AG04450 (cell line): ENCODE data around the gene SARDH. TPM values are rescaled to one million over a fixed set of nuclear protein-coding genes. Genes with fewer than 3 reads are reported as not detected.
A peak's percentile ranks its signal among the peaks of the same experiment; 100 is the strongest.

Source experiments
- CTCF ChIA-PET: fragments of 300-600, 350-600 bp; formaldehyde crosslinking; extraction: SDS; loops from one replicate; lab custom pipeline; 2022; ENCODE audit warnings: antibody characterized with exemption, inconsistent platforms; lab: Charles Lee
- POLR2A ChIA-PET: fragments of 350-600 bp; formaldehyde crosslinking; extraction: SDS; loops from one replicate; lab custom pipeline; 2021; ENCODE audit warnings: antibody characterized with exemption, inconsistent platforms; lab: Yijun Ruan, JAX
- DNase-seq: peaks from one replicate; pipeline ENCODE4 v3.0.0-alpha.2; 2011; ENCODE audit warnings: low read depth, low spot score
- H3K27ac ChIP-seq: one replicate; pipeline ENCODE4 v1.5.1; 2012; ENCODE audit warnings: low read depth, low read length, control low read depth
- H3K27me3 ChIP-seq: one replicate; pipeline ENCODE4 v1.6.0; 2012; ENCODE audit warnings: low read length; ENCODE audit not compliant: control insufficient read depth, insufficient read depth
- H3K4me3 ChIP-seq: 2 replicates; pipeline ENCODE4 v1.5.1; 2011; ENCODE audit warnings: mild to moderate bottlenecking, low read depth, low read length, control low read depth
- H3K9me3 ChIP-seq: 2 replicates; pipeline ENCODE4 v1.5.1; 2012; ENCODE audit warnings: low read length; ENCODE audit not compliant: control insufficient read depth, insufficient read depth
- polyA plus RNA-seq: library from polyadenylated mRNA; depleted of rRNA; stranded (reverse); fragments of >200 nt; gene quantifications from 2 replicates; pipeline ENCODE4 v1.2.3, GENCODE V29; 2011
- TF ChIP-seq, protein P1 (sequence below): IDR thresholded peaks from 2 replicates; pipeline ENCODE4 v1.5.1; 2011; ENCODE audit warnings: low read depth, low read length, control low read depth, inconsistent platforms

Gene SARDH
- polyA plus RNA-seq, 1 experiment, result 1.3 TPM

DNA sequence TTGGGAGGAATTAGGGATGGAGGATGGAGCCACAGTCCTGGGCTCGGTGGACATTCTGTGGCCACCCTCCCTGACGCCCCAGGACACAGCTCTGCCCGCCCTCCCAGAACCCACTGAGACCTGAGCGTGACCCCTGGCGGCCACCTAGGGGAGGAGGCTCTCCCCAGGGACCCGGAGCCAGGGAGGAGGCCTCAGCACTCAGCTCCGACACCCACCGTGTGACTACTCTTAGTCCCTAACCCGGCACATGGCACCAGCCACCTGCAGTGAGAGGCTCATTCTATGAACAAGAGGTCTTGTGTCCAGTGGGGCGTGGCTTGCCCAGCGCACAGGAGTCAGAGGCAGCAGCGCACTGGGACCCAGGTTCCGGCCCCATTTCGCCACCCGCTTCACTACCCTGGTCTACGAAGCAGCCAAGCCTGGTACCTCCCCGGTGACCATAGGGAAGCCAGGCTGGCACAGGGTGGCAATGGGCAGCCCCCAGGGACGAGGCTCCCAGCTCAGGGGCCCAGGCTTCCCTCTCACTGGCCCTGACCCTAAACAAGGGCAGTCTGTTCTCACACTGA is 10.2 kb downstream of the SARDH start:
- ChIA-PET POLR2A (interaction anchor here (1.0 kb wide), 1 partner anchor 11 kb away, joined by 3 read pairs; no protein-coding TSS in a partner anchor), CTCF (interaction anchor here (1.6 kb wide), 1 partner anchor 15 kb away, joined by 6 read pairs; no protein-coding TSS in a partner anchor)
- TF ChIP-seq, protein P1, sequence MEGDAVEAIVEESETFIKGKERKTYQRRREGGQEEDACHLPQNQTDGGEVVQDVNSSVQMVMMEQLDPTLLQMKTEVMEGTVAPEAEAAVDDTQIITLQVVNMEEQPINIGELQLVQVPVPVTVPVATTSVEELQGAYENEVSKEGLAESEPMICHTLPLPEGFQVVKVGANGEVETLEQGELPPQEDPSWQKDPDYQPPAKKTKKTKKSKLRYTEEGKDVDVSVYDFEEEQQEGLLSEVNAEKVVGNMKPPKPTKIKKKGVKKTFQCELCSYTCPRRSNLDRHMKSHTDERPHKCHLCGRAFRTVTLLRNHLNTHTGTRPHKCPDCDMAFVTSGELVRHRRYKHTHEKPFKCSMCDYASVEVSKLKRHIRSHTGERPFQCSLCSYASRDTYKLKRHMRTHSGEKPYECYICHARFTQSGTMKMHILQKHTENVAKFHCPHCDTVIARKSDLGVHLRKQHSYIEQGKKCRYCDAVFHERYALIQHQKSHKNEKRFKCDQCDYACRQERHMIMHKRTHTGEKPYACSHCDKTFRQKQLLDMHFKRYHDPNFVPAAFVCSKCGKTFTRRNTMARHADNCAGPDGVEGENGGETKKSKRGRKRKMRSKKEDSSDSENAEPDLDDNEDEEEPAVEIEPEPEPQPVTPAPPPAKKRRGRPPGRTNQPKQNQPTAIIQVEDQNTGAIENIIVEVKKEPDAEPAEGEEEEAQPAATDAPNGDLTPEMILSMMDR, result no peak
- DNase-seq, result no peak
- Histone ChIP-seq H3K4me3 (no peak overlapping the region), H3K27me3 (peaks cover 17% of the 10 kb centered on the region), H3K27ac (no peak overlapping the region), H3K9me3 (no peaks in the 10 kb centered on the region; the same call in 1 of the 2 replicates)

DNA sequence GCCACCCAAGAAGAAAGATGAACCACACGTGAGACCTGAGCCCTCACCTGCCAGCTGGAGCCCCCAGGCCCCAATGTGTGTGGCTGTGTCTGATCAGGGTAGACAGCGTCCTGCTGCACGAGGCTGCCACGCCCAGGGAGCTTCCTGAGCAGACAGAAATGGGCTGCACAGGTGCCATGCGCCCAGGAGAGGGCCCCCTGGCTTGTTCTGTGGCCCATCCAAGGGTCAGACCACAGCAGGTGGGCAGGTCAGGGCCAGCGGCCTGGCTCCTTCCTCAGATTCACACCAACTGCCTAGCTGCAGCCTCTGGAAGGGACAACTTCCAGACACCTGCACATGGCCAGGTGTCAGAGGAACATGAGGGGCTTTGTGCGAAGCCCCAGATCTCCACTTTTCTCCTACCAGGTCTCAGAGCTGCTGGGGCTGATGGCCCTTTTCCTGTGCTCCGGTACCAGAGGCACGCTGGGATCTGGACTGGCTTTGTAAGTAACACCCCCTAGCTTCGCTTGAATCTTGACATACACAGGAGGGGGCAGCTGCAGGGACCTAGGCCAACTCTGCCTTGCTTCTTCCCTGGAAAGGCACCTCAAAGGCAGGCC is 10.8 kb downstream of the SARDH start:
- no peak for DNase-seq
- Histone ChIP-seq H3K4me3 (no peak overlapping the region), H3K9me3 (no peaks in the 10 kb centered on the region; the same call in 1 of the 2 replicates), H3K27me3 (peaks cover 17% of the 10 kb centered on the region), H3K27ac (no peak overlapping the region)
- TF ChIP-seq, protein P1, result no peak
- ChIA-PET CTCF (interaction anchor here (1.6 kb wide), 2 partner anchors 11 to 15 kb away, joined by 5 to 6 read pairs; no protein-coding TSS in a partner anchor), POLR2A (no interaction called here)

DNA sequence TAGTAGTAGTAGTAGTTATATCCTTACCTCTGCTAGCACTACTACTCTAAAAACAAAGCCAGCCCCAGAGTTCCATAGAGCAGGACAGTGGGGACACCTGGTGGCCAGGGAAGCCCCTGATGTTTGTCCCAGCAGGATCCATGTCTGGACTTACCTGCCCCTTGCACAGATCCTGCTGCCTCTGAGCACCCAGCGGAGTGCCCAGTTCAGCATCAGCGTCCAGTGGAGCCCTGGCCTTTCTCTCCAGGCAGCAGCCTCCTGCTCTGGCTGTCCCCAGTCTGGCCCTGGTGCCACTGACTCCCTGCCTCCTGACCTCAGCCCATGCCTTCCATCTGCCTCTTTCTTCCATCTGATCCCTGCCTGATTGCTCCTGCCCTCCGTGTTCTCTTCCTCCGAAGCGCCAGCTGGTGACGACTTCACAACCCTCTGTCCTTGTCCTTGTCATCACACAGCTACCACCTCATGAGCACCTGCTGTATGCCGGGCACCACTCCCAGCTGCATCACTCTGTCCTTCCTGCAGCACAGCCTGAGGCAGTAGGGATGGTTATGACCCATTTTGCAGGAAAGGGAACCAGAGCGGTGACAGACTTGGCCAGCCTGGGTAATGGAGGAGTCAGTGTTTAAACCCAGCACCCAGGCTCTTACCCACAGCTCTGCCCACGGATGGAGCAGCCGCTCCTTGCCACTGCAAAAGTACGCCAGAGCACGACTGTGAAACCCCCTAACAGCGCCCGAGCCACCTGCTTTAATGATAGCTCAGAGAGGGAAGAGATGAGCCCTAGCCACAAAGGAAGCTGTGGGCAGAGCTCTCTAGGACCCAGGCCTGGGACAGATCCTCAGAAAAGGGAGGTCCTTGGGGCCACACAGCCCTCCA is 11.5 kb downstream of the SARDH start:
- Histone ChIP-seq H3K27ac (no peak overlapping the region), H3K4me3 (no peak overlapping the region), H3K9me3 (no peaks in the 10 kb centered on the region; the same call in 1 of the 2 replicates), H3K27me3 (peaks cover 17% of the 10 kb centered on the region)
- DNase-seq, result no peak
- TF ChIP-seq, protein P1, result peak; percentile 64
- CTCF ChIA-PET, result interaction anchor here (0.6 to 1.6 kb wide), 4 partner anchors 11 to 193 kb away, joined by 3 to 6 read pairs (median 4); no protein-coding TSS in a partner anchor
- POLR2A ChIA-PET, result interaction anchor here (0.6 kb wide), 1 partner anchor 461 kb away, joined by 4 read pairs; no protein-coding TSS in a partner anchor

DNA sequence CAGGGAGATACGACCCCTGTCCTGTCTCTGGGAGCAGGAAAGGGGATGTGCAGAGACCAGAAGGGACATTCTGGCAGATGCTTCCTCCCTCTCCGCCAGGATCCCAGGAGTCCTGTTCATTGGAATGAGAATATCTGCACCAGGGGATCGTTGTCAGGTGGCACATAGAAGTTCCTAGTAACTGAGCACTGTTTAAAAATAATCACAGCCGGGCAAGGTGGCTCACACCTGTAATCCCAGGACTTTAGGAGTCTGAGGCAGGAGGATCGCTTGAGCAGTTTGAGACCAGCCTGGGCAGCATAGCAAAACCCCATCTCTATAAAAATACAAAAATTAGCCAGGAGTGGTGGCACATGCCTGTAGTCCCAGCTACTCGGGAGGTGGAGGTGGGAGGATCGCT is 12.3 kb downstream of the SARDH start:
- DNase-seq, result no peak
- H3K27me3 ChIP-seq, result peaks cover 16% of the 10 kb centered on the region
- no peaks in the 10 kb centered on the region; the same call in 1 of the 2 replicates for H3K9me3 ChIP-seq
- H3K4me3 ChIP-seq, result no peak overlapping the region
- POLR2A ChIA-PET, result no interaction called here
- no peak overlapping the region for H3K27ac ChIP-seq
- TF ChIP-seq, protein P1, result no peak
- CTCF ChIA-PET, result interaction anchor here (0.6 to 1.6 kb wide), 3 partner anchors 10 to 192 kb away, joined by 3 to 5 read pairs (median 3); no protein-coding TSS in a partner anchor
